Skin epidermis (tissue), 12 donors: ENCODE data around the gene TBC1D3B.
"Not testable (repeated sequence)": the region's sequence is repeated elsewhere in the genome, so short reads cannot be mapped to it uniquely, and the experiment has no call there.

Source experiments
- H3K27ac ChIP-seq, 21 experiments: fragments of 200-600 bp; sonication (generic) in 11 of 21; one replicate each; pipeline ENCODE4 v1.5.0; 2020; ENCODE audit warnings: mild to moderate bottlenecking in 3 of 21, inconsistent platforms in 2 of 21, moderate library complexity in 2 of 21
- H3K4me3 ChIP-seq, 7 experiments: fragments of 200-600 bp; sonication (generic) in 2 of 7; one replicate each; pipeline ENCODE4 v1.5.0; 2020; ENCODE audit warnings: inconsistent platforms in 2 of 7, mild to moderate bottlenecking in 2 of 7, moderate library complexity in 1 of 7

Gene TBC1D3B

DNA sequence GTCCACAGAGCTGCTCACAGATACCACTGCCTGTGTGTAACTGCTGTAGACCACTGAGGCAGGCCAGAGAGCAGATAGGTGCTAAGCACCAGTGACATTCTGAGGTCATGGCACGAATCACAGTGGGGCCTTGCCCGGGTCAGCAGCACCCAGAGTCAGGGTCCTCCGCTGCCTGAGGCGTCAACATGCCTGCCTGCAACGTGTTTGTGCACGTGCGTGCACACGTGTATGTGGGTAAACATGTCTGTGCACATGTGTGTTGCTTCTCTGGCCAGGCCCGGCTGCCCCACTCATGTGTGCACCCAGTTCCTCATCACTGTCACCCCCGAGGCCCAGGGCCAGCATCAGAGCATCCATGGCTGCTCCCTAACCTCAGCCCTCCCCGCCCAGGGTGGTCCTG lies at the start of gene TBC1D3B:
Gene TBC1D3B, minus strand, starts transcription at position 101 of the 400 bp plus-strand sequence. CDS start 1,586 bp downstream, outside the sequence.
- H3K4me3 ChIP-seq, H3K27ac ChIP-seq: not testable (repeated sequence)

GRCh38 chr17:36222967-36223366 lies 46.5 kb upstream of the TBC1D3B start:
- H3K27ac ChIP-seq, H3K4me3 ChIP-seq: not testable (repeated sequence)

GRCh38 chr17:36221581-36222100 lies 45.2 kb upstream of the TBC1D3B start:
- H3K4me3 ChIP-seq, H3K27ac ChIP-seq: not testable (repeated sequence)

GRCh38 chr17:36220737-36221580 lies 44.5 kb upstream of the TBC1D3B start:
- H3K4me3 ChIP-seq, H3K27ac ChIP-seq: not testable (repeated sequence)

DNA sequence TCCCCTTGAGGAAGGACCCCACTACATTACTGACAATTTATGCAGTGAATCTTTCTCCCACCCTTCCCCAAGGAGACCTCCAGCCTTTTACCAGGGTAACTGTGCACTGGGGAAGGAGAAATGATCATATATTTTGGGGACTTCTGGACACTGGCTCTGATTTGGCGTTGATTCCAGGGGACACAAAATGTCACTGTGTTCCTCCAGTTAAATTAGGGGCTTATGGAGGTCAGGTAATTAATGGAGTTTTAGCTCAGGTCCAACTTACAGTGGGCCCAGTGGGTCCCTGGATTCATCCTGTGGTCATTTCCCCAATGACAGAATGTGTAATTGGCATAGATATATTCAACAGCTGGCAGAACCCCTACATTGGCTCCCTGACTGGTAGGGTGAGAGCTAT lies 43.1 kb upstream of the TBC1D3B start:
- H3K27ac ChIP-seq, H3K4me3 ChIP-seq: not testable (repeated sequence)

GRCh38 chr17:36215406-36216308 lies 39.2 kb upstream of the TBC1D3B start:
- not testable (repeated sequence) for H3K27ac ChIP-seq, H3K4me3 ChIP-seq

GRCh38 chr17:36214918-36215317 lies 38.5 kb upstream of the TBC1D3B start:
- Histone ChIP-seq H3K4me3 (no peak overlapping the region), H3K27ac (no peak overlapping the region)

DNA sequence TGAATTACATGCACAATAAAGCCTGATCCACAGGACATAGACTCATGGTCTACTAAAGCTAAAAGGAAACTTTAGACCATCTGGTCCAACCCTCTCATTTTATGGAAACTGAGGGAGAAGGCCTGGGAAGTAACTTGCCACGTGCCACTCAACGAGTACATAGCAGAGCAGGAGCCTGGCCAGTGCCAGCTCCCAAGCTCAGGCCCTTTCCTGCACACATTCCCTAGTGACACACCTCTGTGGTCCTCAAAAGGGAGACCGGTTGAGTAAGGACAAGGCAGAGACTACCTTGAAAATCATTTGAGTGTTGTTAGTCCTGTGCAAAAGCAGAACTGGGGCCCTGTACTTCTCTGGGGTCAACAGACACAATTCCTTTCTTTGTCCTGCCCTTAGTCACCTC lies 37.3 kb upstream of the TBC1D3B start:
- Histone ChIP-seq H3K27ac (no peak overlapping the region), H3K4me3 (no peak overlapping the region)

GRCh38 chr17:36212966-36213365 lies 36.5 kb upstream of the TBC1D3B start:
- H3K27ac ChIP-seq = peak overlapping the region in 1 of 21 experiments; percentile 43
- no peak overlapping the region for H3K4me3 ChIP-seq

- H3K27ac ChIP-seq = peak overlapping the region in 6 of 21 experiments; percentile 6 to 66 (median 34)
These were observed 35.8 kb upstream of the TBC1D3B start for GRCh38 chr17:36212272-36212605.

DNA sequence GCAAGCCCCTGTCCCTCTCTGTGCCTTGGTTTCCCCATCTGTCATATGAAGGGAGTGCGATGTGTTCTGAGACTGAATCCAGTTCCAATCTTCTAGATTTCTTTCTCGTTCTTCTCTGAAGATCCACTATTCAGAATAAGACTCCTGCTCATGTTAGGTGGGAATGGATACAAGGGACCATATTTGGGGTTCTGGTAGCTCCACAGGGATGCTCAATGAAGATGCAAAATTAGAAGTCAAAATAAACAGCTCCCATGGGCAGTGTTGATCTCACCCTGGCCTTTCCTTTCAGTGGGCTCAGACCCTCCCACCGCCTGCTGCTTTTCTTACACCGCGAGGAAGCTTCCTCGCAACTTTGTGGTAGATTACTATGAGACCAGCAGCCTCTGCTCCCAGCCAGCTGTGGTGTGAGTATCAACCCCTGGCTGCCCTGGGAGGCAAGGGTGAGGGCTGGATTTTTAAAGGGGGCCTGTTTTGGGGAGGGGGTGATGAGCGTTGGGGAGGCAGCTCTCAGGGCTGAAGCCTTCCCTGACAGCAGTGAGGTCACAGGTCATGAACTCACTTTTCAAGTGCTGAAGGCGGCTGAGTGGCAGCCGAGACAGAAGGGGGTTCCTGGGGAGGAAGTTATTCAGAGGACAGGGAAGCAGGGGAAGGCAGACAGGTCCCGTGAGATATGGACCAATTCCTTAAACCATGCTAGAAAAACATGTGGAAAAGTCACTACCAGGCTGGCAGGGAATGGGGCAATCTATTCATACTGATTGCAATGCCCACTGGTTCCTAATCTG lies 35.2 kb upstream of the TBC1D3B start:
- not testable (repeated sequence) for H3K4me3 ChIP-seq
- H3K27ac ChIP-seq = peak overlapping the region in 7 of 21 experiments; percentile 6 to 66 (median 25)

More at GRCh38 chr17:36212272-36212605, 35.8 kb upstream of the TBC1D3B start:
- no peak overlapping the region for H3K4me3 ChIP-seq

DNA sequence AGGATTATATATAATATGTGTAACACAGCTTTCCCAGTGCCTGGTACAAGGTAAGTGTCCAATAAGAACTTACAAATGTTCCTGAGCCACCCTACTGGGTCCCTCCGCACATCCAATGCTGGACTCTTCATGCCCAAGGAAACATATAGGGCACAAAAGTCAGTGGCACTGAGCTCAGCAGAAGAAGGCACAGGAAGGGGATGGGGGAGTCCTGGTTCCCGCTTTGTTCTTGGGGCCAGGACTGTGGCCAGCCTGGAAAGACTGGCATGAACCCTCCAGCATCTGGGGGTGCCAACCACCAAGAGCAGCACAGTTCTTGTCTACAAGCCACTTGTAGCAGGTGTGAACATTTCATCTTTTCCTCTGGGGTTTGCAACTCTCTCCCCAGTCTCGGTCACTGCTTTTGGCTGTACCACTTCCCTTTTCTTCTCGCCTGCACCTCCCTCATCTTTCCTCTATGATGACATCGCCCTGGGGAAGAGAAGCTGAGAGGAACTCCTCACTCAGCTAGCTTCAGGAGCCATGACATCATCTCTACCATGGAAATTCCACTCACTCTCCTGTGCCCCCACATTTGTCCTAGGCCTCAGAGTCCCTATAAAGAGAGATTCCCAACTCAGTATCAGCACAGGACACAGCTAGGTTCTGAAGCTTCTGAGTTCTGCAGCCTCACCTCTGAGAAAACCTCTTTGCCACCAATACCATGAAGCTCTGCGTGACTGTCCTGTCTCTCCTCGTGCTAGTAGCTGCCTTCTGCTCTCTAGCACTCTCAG lies 34.2 kb upstream of the TBC1D3B start, which contains the start of gene CCL4L2:
Gene CCL4L2, plus strand, starts transcription at position 625 of the 773 bp plus-strand sequence.
- H3K27ac ChIP-seq = peak within 1 kb of the TSS in 7 of 21 experiments; percentile 6 to 66 (median 43)
- not testable (repeated sequence) for H3K4me3 ChIP-seq

GRCh38 chr17:36209575-36209974 lies 33.1 kb upstream of the TBC1D3B start:
- Histone ChIP-seq H3K4me3 (no peak overlapping the region), H3K27ac (no peak overlapping the region)

- not testable (repeated sequence) for H3K27ac ChIP-seq, H3K4me3 ChIP-seq
These were observed 30.9 kb upstream of the TBC1D3B start for GRCh38 chr17:36207383-36207782.

DNA sequence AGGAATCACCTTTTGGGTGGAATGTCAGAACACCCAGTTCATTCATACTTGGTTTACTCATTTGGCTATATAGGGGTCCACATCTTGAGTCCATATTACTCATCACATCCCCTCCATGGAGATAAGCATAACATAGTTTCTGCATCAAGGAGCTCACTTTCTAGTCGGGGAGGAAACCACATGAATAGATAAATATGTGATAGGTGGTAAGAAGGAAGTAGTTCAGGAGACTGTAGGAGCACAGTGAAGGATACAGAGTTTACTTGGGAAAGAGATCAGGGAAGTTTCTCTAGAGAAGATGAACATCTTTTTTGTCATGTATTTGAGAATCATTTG lies 30.0 kb upstream of the TBC1D3B start:
- not testable (repeated sequence) for H3K4me3 ChIP-seq, H3K27ac ChIP-seq

DNA sequence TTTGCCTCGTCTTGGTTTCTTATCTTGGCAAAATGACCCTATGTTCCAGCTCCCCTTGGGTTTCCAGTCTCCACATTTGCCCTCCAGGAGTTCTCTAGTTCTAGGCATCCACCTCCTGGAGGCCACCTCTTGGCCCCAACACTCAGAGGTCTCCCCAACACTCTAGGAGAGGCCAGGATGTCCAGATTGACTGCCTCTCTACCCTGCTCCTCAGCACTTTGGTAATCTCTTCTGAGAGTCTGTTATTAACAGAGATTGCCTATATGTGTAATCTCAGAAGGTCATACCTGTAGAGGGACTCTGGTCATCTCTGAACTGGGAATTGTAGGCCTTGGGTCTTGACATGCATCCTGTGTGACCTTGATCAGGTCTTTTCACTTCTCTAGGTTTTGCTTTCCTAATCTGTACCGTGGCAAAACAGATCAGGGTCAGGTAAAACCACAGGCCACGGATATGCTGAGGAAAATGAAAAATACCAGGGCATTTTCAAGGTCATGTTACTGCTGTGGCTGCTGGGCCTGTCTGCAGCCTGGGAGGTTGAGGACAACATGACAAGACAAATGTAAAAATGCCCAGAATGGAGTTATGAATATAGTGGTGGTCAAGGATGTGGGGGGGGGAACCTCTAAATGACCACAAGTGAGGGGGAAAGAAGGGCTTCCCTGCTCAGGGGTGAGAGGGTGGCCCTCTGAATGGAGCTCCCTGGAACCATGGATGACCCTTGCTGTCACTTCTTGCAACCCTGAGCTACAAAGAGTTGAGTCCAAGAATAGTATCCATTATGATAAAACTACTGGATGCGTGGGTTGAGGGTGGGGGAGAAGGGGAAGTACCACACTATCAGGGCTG lies 29.4 kb upstream of the TBC1D3B start:
- no peak overlapping the region for H3K27ac ChIP-seq
- no peak overlapping the region for H3K4me3 ChIP-seq

DNA sequence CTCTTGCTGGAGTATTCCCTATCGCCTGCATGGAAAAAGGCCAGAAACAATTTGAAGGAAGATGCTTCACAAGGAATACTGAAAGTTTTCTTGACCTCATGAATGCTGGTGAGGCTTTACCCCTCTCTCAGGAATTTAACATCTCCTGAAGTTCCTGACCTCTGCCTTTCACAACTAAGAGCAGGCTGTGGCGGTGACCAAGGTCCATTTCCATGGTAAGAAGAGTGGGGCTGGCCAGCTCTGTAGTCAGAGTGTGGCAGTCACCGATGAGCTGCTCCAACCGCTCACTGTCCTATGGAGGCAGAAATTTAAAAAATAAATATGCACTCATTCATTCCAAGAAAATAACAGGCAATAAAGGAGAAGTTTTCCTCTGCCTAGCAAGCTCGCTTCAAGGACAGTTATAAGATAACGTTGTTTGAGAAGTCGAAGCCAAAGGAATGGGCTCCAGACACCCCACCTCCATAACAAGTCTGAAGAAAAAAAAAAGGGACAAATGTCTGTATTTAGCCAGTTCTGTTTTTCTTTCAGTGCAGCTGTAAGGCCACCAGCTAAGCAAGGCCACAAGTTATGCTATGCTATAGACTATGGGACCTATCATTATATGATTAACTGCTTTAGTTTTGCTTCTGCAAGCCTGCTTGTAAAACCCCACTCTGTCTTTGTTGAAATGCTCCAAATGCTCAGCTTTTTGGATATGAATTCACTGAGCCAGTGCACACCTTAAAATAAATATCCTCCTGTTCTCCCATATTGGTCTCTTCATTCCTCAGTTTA lies 28.5 kb upstream of the TBC1D3B start:
- peak overlapping the region in 1 of 21 experiments; percentile 5 for H3K27ac ChIP-seq
- H3K4me3 ChIP-seq = no peak overlapping the region
